ENCODE data around the gene NEMF.
"Not testable (repeated sequence)": the region's sequence is repeated elsewhere in the genome, so short reads cannot be mapped to it uniquely, and the experiment has no call there.

NEMF gene

GRCh38 chr14:49816844-49817243, 35.7 kb downstream of the NEMF start:
- no peak for DNase-seq (ENCODE audit: low spot score)

- not testable (repeated sequence) for DNase-seq (ENCODE audit: low spot score)
Measured at GRCh38 chr14:49816118-49816517, 36.5 kb downstream of the NEMF start.

- no peak for DNase-seq (ENCODE audit: low spot score)
Measured at GRCh38 chr14:49808780-49809179, 43.8 kb downstream of the NEMF start.

- no peak for DNase-seq (ENCODE audit: low spot score)
Measured at GRCh38 chr14:49796025-49796424, 56.6 kb downstream of the NEMF start.

- DNase-seq (ENCODE audit: low spot score): no peak
Measured at GRCh38 chr14:49792618-49793017, 60.0 kb downstream of the NEMF start.

GRCh38 chr14:49786315-49786714, 66.3 kb downstream of the NEMF start:
- DNase-seq (ENCODE audit: low spot score): no peak

GRCh38 chr14:49783394-49784014, 69.1 kb downstream of the NEMF start:
- DNase-seq (ENCODE audit: low spot score): no peak

GRCh38 chr14:49781040-49781439, 71.5 kb downstream of the NEMF start:
- not testable (repeated sequence) for DNase-seq (ENCODE audit: low spot score)

- no peak for DNase-seq (ENCODE audit: low spot score)
Measured at GRCh38 chr14:49778421-49778820, 74.2 kb downstream of the NEMF start.

- DNase-seq (ENCODE audit: low spot score): no peak
Measured at GRCh38 chr14:49774106-49774505, 78.5 kb downstream of the NEMF start.

- DNase-seq (ENCODE audit: low spot score): not testable (repeated sequence)
Measured at GRCh38 chr14:49771691-49772090, 80.9 kb downstream of the NEMF start.

GRCh38 chr14:49770212-49770817, 82.3 kb downstream of the NEMF start:
- DNase-seq (ENCODE audit: low spot score): peak; percentile 34

- DNase-seq (ENCODE audit: low spot score): no peak
Measured at GRCh38 chr14:49769581-49770211, 82.9 kb downstream of the NEMF start.

- DNase-seq (ENCODE audit: low spot score): peak; percentile 29
Measured at GRCh38 chr14:49769171-49769570, 83.4 kb downstream of the NEMF start.

GRCh38 chr14:49768301-49769121, 84.1 kb downstream of the NEMF start:
- DNase-seq (ENCODE audit: low spot score): peak; percentile 34

GRCh38 chr14:49767571-49768300, 84.9 kb downstream of the NEMF start, which contains the start of gene KLHDC2:
Gene KLHDC2, plus strand, starts transcription at chr14:49768153. Its CDS starts 316 bp downstream, at chr14:49768469.
- DNase-seq (ENCODE audit: low spot score): peak; percentile 76

GRCh38 chr14:49767270-49767570, 85.4 kb downstream of the NEMF start:
- no peak for DNase-seq (ENCODE audit: low spot score)

- DNase-seq (ENCODE audit: low spot score): no peak
Measured at GRCh38 chr14:49766839-49767238, 85.7 kb downstream of the NEMF start.

GRCh38 chr14:49761839-49762551, 90.6 kb downstream of the NEMF start:
- DNase-seq (ENCODE audit: low spot score): no peak

- DNase-seq (ENCODE audit: low spot score): no peak
Measured at GRCh38 chr14:49755378-49755777, 97.2 kb downstream of the NEMF start.

GRCh38 chr14:49754570-49755097, 98.0 kb downstream of the NEMF start:
- DNase-seq (ENCODE audit: low spot score): no peak
